ENCODE results near the gene ZFYVE28.
A peak's percentile ranks its signal among the peaks of the same experiment; 100 is the strongest.

Gene ZFYVE28

DNA sequence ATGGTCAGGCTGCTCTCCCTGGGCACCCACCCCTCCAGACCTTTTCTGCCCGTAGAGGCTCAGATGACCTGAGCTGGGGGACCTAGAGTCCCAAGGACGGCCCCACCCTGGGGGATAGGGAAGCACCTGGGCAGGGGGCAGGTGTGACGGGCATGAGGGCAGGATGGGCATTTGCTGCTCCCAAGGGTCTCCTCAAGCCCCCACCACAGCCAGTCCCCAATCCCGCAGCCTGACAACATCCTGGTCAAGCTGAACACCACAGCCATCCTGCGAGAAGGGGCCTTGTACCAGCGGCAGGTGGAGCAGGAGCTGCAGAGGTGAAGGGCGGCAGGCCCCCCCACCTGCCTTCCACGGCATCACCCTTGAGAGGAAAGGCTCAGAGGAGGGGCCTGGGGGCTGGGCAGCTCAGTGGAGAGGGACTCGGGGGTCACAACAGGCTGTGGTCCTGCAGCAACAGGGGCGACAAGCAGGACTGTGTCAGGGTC, 32.6 kb upstream of the ZFYVE28 start:
- ATAC-seq (replicated peaks), result no peak
- no peaks in the 10 kb centered on the region for H3K36me3 Mint-ChIP-seq (ENCODE audit: insufficient read depth)
- H3K9me3 Mint-ChIP-seq, result no peaks in the 10 kb centered on the region
- no peak for DNase-seq
- H3K4me3 Mint-ChIP-seq, result no peak overlapping the region
- no peaks in the 10 kb centered on the region for H3K27me3 Mint-ChIP-seq
- no peak overlapping the region for H3K27ac Mint-ChIP-seq
- H3K4me1 Mint-ChIP-seq (ENCODE audit: low read depth in 2 of 2), result no peaks in the 10 kb centered on the region

- DNase-seq, result no peak
- no peaks in the 10 kb centered on the region for H3K27me3 Mint-ChIP-seq
- no peaks in the 10 kb centered on the region for H3K4me1 Mint-ChIP-seq (ENCODE audit: low read depth in 2 of 2)
- H3K27ac Mint-ChIP-seq, result no peak overlapping the region
- H3K4me3 Mint-ChIP-seq, result no peak overlapping the region
- ATAC-seq (replicated peaks), result no peak
- no peaks in the 10 kb centered on the region for H3K36me3 Mint-ChIP-seq (ENCODE audit: insufficient read depth)
- H3K9me3 Mint-ChIP-seq, result no peaks in the 10 kb centered on the region
These were observed 32.1 kb upstream of the ZFYVE28 start for GRCh38 chr4:2450394-2451035.

GRCh38 chr4:2449511-2450392, 31.3 kb upstream of the ZFYVE28 start:
- H3K27me3 Mint-ChIP-seq, result no peaks in the 10 kb centered on the region
- H3K4me1 Mint-ChIP-seq (ENCODE audit: low read depth in 2 of 2), result no peaks in the 10 kb centered on the region
- H3K9me3 Mint-ChIP-seq, result no peaks in the 10 kb centered on the region
- ATAC-seq (replicated peaks) (no peak), DNase-seq (no peak)
- H3K36me3 Mint-ChIP-seq (ENCODE audit: insufficient read depth), result no peaks in the 10 kb centered on the region
- H3K27ac Mint-ChIP-seq, result no peak overlapping the region
- H3K4me3 Mint-ChIP-seq, result no peak overlapping the region

DNA sequence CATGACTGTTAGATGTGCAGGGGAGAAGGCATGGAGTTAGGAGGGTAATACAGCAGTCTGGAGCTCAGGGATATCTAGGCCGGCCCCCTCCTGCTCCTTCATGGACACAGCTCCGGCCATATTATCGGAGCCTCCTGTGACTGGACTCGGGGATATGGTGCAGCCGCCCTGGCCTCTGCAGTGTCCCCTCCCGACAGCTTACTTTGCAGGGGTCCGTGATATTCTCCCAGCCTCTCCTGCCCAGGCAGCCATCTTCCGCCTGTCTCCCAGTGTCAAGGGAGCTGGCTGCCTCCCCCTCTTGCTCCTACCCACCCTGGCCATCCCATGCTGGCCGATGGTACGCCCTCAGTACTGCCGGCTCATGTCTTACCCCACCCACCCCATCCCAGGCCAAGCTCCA, 30.6 kb upstream of the ZFYVE28 start:
- Mint-ChIP-seq H3K9me3 (no peaks in the 10 kb centered on the region), H3K36me3 (ENCODE audit: insufficient read depth) (no peaks in the 10 kb centered on the region), H3K4me3 (no peak overlapping the region), H3K27ac (no peak overlapping the region), H3K27me3 (no peaks in the 10 kb centered on the region), H3K4me1 (ENCODE audit: low read depth in 2 of 2) (no peaks in the 10 kb centered on the region)
- DNase-seq, result no peak
- no peak for ATAC-seq (replicated peaks)

DNA sequence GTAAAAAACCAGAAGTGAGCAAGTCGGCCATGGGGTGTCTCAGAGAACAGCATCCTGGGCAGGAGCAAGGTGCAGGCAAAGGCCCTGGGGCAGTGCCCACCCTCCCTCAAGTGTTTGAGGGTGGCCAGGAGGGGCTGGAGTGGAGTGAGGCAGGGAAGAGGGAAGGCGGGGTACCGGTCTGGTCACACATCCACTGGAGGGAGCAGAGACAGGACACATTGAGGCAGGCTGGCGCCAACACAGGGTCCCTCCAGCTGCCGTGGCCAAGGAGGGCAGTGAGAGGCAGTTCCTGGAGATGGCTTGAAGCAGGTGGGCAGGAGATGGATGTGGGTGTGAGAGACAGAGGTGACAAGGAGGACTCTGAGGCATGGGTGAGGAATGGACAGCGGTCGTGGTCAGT, 30.1 kb upstream of the ZFYVE28 start:
- DNase-seq (no peak), ATAC-seq (replicated peaks) (no peak)
- no peaks in the 10 kb centered on the region for H3K4me1 Mint-ChIP-seq (ENCODE audit: low read depth in 2 of 2)
- no peaks in the 10 kb centered on the region for H3K27me3 Mint-ChIP-seq
- no peaks in the 10 kb centered on the region for H3K36me3 Mint-ChIP-seq (ENCODE audit: insufficient read depth)
- H3K27ac Mint-ChIP-seq, result no peak overlapping the region
- H3K9me3 Mint-ChIP-seq, result no peaks in the 10 kb centered on the region
- H3K4me3 Mint-ChIP-seq, result no peak overlapping the region

DNA sequence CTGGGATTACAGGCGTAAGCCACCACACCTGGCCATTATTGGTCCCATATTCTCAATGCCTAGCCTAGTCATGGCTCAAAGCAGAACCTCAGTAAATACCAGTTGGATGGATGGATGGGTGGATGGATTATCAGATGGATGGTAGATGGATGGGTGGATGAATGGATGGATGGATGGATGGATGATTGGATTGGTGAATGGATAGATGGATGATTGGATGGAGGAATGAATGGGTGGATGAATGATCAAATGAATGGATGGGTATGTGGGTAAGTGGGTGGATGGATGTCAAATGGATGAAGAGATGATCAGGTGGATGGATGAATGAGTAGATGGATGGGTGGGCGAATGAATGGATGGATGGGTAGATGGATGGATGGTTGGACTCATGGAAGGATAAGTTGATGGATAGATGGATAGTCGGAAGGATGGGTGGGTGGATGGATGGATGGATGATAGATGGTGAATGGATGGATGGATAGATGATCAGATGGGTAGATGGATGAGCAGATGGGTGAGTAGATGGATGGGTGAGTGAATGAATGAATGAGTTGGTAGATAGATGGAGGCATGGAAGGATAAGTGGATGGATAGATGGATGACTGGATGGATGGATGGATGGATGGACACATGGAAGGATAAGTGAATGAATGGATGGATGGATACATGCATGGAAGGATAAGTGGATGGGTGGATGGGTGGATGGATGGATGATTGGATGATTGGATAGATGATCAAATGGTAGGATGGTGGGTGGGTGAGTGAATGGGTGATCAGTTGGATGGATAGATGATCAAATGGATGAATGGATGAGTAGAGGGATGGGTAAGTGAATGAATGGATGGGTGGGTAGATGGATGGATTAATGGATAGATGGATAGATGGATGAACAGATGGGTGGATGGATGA, 28.5 kb upstream of the ZFYVE28 start:
- no peak for DNase-seq
- Mint-ChIP-seq H3K4me3 (no peak overlapping the region), H3K36me3 (ENCODE audit: insufficient read depth) (no peaks in the 10 kb centered on the region), H3K27me3 (no peaks in the 10 kb centered on the region), H3K27ac (no peak overlapping the region), H3K4me1 (ENCODE audit: low read depth in 2 of 2) (no peaks in the 10 kb centered on the region), H3K9me3 (no peaks in the 10 kb centered on the region)
- ATAC-seq (replicated peaks), result no peak

DNA sequence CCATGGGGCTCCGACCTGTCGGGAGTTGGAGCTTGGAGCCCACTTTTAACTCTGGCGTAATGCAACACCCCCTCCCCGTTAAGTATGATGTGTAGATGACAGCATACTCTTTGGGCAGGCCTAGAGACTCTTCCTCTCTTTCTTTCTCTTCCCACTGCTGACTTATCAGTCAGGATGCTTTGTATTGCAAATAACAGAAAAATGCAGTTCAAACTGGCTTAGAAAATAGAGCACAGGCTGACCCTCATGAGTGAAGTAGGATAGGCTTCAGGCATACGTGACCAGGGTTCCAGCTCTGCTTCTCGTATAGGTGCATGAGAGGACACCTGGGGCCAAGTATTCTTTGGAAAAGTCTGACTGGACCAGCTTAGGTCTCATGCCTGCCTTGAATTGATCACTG, 27.1 kb upstream of the ZFYVE28 start:
- ATAC-seq (replicated peaks), result no peak
- Mint-ChIP-seq H3K9me3 (no peaks in the 10 kb centered on the region), H3K27ac (no peak overlapping the region), H3K4me1 (ENCODE audit: low read depth in 2 of 2) (peaks cover 4 to 5% of the 10 kb centered on the region in 2 donors), H3K27me3 (no peaks in the 10 kb centered on the region), H3K4me3 (no peak overlapping the region), H3K36me3 (ENCODE audit: insufficient read depth) (no peaks in the 10 kb centered on the region)
- DNase-seq, result no peak

DNA sequence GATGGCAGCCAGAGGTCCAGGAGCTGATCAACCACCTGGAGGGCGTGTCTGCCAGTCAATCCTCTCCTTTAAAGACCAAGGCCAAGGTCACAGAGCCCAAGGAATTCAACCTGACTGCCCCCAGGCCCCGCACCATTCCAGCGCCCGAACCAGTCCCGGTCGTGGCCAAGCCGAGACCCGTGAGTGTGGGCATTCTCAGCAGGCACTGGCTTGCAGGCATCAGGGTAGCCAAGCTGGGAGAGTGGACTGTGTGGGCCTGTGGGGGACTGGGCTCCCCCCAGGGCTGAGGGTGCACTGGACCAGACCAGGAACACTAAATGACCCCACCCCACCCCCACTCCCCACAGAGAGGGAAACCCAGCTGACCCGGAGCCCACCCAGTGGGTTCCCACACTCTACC, 26.7 kb upstream of the ZFYVE28 start:
- H3K9me3 Mint-ChIP-seq, result no peaks in the 10 kb centered on the region
- no peak for DNase-seq
- no peak overlapping the region for H3K27ac Mint-ChIP-seq
- no peak overlapping the region for H3K4me3 Mint-ChIP-seq
- H3K4me1 Mint-ChIP-seq (ENCODE audit: low read depth in 2 of 2), result peaks cover 4 to 5% of the 10 kb centered on the region in 2 donors
- no peaks in the 10 kb centered on the region for H3K27me3 Mint-ChIP-seq
- no peak for ATAC-seq (replicated peaks)
- no peaks in the 10 kb centered on the region for H3K36me3 Mint-ChIP-seq (ENCODE audit: insufficient read depth)

DNA sequence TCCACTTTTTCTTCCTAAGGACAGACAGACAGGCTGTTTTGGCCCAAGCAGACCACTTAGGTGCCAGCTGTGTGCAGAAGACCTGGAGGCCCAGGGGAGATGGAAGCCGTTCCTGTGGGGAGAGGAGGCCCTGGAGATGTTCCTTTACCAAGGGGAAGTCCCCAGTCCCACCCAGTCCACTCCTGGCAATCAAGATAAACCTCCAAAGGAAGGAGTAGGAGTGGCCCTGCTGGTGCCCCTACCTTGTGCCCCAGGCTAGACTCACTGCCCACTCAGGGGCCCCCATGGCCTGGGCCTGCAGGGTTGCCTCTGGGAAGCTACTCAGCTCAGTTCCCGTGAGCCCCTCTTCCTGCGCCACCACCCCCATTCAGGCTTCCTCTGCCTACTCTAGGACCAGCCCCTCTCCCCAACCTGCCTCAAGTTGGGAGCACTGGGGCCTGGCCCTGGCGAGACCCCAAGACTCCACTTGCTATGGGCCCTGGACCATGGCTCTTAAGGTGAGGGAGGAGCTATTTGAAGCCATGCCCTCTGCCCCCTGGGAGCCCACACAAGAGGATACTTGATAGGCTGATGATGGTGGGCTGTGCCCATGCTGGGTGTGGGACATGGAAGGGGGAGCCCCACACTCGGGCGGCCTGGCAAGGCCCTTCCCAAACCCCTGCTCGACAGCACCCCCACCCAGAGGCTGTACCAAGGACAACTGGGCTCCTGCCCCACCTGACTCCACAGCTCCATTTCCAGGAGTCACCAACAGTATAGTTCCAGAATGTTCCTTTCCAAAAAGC, 25.7 kb upstream of the ZFYVE28 start:
- Mint-ChIP-seq H3K36me3 (ENCODE audit: insufficient read depth) (no peaks in the 10 kb centered on the region), H3K27ac (no peak overlapping the region), H3K4me1 (ENCODE audit: low read depth in 2 of 2) (peaks cover 4 to 5% of the 10 kb centered on the region in 2 donors), H3K9me3 (no peaks in the 10 kb centered on the region), H3K4me3 (no peak overlapping the region), H3K27me3 (no peaks in the 10 kb centered on the region)
- DNase-seq (no peak), ATAC-seq (replicated peaks) (no peak)

DNA sequence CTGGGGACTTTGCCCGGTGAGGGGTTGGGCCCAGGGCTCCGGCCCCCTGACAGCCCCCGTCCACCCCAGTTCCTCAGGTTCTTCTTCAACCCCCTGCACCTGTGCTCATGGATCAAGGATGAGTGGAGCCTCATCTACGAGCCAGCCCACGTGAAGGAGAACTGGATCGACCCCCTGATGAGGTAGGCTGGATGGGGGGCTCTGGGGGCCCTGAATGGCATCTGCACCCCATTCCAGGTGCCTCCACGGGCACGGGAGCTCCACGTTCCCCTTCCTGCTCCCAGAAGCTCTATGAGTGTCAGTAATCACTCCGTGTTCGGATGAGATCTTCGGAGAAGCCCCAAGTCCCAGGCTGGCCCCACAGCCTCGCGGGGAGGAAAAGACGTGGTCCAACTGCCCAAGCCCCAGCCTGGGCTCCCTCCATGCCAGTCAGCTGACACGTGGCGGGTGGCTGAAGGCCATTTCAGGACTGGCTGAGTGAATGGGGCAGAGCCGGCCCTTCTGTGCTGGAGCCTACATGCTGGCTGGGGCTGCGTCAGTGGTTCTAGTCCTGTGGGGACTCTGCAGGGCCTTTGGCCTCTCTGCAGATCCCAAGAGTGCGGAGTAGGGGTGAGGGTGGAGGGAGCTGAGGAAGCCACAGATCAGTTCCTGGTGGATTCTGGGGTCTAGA, 24.8 kb upstream of the ZFYVE28 start:
- no peak overlapping the region for H3K4me3 Mint-ChIP-seq
- H3K4me1 Mint-ChIP-seq (ENCODE audit: low read depth in 2 of 2), result peaks cover 4 to 5% of the 10 kb centered on the region in 2 donors
- ATAC-seq (replicated peaks), result no peak
- H3K27me3 Mint-ChIP-seq, result no peaks in the 10 kb centered on the region
- no peaks in the 10 kb centered on the region for H3K9me3 Mint-ChIP-seq
- no peaks in the 10 kb centered on the region for H3K36me3 Mint-ChIP-seq (ENCODE audit: insufficient read depth)
- no peak for DNase-seq
- no peak overlapping the region for H3K27ac Mint-ChIP-seq

- no peaks in the 10 kb centered on the region for H3K9me3 Mint-ChIP-seq
- H3K36me3 Mint-ChIP-seq (ENCODE audit: insufficient read depth), result no peaks in the 10 kb centered on the region
- peaks cover 4 to 5% of the 10 kb centered on the region in 2 donors for H3K4me1 Mint-ChIP-seq (ENCODE audit: low read depth in 2 of 2)
- H3K4me3 Mint-ChIP-seq, result no peak overlapping the region
- H3K27ac Mint-ChIP-seq, result peak overlapping the region in 1 of 2 donors; percentile 65
- no peak for DNase-seq
- no peak for ATAC-seq (replicated peaks)
- H3K27me3 Mint-ChIP-seq, result no peaks in the 10 kb centered on the region
These were observed 23.9 kb upstream of the ZFYVE28 start for GRCh38 chr4:2442175-2442993.
